ENCODE measurements around the gene AKT1S1.

DNA sequence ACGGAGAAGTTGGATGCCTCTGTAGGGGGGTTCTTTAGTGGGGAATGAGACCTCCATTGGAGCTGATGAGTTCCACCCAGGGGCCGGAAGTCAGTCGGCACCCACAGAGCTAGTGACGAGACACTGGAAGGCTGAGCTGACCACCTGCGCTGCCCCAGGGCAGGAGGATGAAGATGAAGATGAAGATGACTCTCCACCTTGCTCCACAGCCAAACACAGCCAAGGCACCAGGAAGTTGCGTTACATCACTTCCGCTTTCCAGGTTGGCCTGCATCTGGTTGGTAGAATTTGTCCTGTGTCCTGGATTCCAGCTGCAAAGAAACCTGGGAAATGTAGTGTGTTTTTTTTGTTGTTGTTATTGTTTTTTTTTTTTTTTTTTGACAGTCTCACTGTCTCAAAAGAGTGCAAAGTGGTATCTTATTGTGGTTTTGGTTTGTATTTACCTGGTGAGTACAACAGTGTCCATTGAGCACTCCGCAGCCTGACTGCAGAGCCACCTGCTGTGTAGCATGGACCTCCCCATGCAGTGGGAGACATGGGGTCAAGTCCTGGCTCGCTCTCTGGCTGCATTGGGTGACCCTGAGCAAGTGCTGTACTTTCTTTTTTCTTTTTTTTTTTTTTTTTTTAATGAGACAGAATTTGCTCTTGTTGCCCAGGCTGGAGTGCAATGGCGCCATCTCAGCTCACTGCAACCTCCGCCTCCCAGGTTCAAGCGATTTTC, 2.2 kb upstream of the AKT1S1 start:
- TF ChIP-seq, protein P1, sequence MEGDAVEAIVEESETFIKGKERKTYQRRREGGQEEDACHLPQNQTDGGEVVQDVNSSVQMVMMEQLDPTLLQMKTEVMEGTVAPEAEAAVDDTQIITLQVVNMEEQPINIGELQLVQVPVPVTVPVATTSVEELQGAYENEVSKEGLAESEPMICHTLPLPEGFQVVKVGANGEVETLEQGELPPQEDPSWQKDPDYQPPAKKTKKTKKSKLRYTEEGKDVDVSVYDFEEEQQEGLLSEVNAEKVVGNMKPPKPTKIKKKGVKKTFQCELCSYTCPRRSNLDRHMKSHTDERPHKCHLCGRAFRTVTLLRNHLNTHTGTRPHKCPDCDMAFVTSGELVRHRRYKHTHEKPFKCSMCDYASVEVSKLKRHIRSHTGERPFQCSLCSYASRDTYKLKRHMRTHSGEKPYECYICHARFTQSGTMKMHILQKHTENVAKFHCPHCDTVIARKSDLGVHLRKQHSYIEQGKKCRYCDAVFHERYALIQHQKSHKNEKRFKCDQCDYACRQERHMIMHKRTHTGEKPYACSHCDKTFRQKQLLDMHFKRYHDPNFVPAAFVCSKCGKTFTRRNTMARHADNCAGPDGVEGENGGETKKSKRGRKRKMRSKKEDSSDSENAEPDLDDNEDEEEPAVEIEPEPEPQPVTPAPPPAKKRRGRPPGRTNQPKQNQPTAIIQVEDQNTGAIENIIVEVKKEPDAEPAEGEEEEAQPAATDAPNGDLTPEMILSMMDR (IDR thresholded peaks at IDR 0.05), result no peak
- no peak for TF ChIP-seq EZH2phosphoT487 (IDR thresholded peaks at IDR 0.05)
- no peak for TF ChIP-seq EZH2 (IDR thresholded peaks at IDR 0.05)

All from neural progenitor cell (in vitro differentiated cells).